GM12801 (cell line): Measurements from ENCODE around the gene RAD51B.

Source experiments
- CTCF ChIP-seq: IDR thresholded peaks from one replicate; pipeline ENCODE4 v1.5.1; 2011; ENCODE audit warnings: control low read depth; ENCODE audit not compliant: insufficient read length; ENCODE audit errors: extremely low read depth

RAD51B gene

DNA sequence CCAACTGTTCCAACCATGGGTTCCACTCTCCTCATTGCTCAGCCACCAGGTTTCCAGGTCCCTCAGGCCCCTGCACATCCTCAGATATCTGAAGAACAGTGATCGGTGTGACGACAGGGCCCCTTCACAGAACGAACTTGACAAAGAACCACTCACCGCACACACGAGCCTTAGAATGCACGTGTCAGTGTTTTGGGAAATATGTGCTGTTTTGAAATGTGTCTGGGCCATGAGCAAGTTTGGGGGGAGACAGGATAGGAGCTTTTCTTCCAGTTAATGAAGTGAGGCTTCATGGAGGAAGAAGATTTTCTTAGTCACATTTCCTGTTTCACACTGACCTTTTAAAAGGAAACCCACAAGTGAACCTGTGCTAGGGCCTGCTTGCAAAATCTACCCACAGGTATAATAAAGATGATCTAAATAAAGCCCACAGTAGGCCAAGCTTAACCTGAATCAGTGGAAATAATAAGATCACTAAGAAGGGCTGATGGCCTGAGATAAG, 914.7 kb downstream of the RAD51B start:
- TF ChIP-seq CTCF, result no peak

- TF ChIP-seq CTCF, result no peak
Observed at GRCh38 chr14:68735856-68736255, 916.3 kb downstream of the RAD51B start.

- no peak for TF ChIP-seq CTCF
Observed at GRCh38 chr14:68736471-68736871, 916.9 kb downstream of the RAD51B start.

GRCh38 chr14:68737086-68737485, 917.5 kb downstream of the RAD51B start:
- TF ChIP-seq CTCF, result no peak

- TF ChIP-seq CTCF, result no peak
Observed at GRCh38 chr14:68738559-68738958, 919.0 kb downstream of the RAD51B start.

- no peak for TF ChIP-seq CTCF
Observed at GRCh38 chr14:68739701-68740100, 920.1 kb downstream of the RAD51B start.

GRCh38 chr14:68740788-68741476, 921.4 kb downstream of the RAD51B start:
- TF ChIP-seq CTCF, result no peak

GRCh38 chr14:68741477-68741791, 921.9 kb downstream of the RAD51B start:
- TF ChIP-seq CTCF, result no peak
